ENCODE data around the gene NKAIN1. TPM values are rescaled to one million over a fixed set of nuclear protein-coding genes. Genes with fewer than 3 reads are reported as not detected.

Gene NKAIN1
- total RNA-seq, 3 donors from 2014 or later (not counting 1 experiment from before 2014, with no cell fraction given): not detected

DNA sequence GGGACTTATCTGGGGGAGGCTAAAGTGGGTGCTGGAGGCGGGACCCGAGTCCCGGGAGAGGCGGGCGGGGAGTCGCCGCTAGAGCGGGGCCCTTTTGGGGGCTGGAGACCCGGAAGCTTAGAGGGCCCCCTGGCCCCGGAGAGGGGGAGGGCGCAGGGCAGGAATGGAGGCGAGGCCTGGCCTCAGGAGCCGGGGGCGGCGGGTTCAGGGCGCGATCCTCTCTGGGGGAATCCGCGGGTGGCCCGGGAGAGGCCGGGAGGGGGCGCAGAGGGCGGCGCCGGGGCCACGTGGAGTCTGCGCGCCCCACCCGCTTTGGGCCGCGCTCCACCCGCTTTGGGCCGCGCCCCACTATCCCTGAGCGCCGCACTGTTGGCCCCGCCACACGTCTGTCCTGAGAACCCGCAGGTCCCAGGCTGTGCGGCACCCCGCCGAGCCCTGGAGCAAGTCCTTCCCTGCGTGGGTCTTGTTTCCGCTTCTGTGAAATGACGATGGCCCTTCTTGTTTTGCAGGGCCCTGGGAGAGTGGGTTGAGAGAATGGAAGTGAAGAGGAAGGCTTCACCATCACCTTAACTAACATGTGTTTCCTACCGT is 84.4 kb downstream of the NKAIN1 start:
- intact Hi-C loops (cut with micrococcal nuclease): no loop called here
- under 1% methylated on average over 45 of the region's 46 CpGs for WGBS (ENCODE audit: insufficient coverage)

DNA sequence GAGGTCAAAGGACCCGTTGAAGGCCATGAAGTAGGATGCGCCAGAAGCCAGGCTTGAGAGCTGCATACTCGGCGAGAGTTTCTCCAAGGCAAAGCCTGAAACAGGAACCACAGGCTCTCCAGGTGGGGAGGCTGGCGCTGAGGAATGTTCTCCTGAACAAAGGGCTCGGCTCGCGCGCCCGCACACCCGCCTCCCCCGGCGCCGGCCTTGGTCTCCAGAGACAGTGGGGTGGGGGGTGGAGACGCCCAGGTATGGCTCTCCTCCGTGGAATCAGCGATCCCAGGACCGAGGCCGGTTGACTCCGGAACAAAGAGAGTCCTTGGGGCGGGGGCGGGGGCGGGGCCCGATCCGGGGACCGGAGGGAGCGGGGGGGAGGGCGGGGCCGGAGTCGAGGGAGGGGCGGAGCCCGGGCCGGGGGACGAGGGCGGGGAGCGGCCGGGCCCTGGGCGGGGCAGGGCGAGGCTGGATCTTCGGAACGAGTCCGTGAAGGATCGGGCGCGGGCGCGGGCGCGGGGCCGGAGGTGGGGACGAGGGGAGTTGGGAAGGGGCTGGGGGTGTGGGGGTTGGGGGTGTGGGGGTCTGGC is 85.0 kb downstream of the NKAIN1 start:
- Histone ChIP-seq H3K4me1 (ENCODE audit: control insufficient read depth, insufficient read depth, low read length) (peaks cover 16% of the 10 kb centered on the region), H3K4me3 (ENCODE audit: low read length) (peak overlapping the region; percentile 55), H3K9me3 (ENCODE audit: control insufficient read depth, insufficient read depth, low read length) (no peaks in the 10 kb centered on the region), H3K27ac (ENCODE audit: low read length) (no peak overlapping the region), H3K27me3 (ENCODE audit: control insufficient read depth, insufficient read depth, low read length) (no peaks in the 10 kb centered on the region), H3K36me3 (ENCODE audit: control insufficient read depth, insufficient read depth, low read length) (no peaks in the 10 kb centered on the region)
- H3K36me3 Mint-ChIP-seq: no peaks in the 10 kb centered on the region
- intact Hi-C loops (cut with micrococcal nuclease): no loop called here
- H3K4me1 Mint-ChIP-seq: peaks cover 6 to 12% of the 10 kb centered on the region in 2 donors
- TF ChIP-seq, protein P1, sequence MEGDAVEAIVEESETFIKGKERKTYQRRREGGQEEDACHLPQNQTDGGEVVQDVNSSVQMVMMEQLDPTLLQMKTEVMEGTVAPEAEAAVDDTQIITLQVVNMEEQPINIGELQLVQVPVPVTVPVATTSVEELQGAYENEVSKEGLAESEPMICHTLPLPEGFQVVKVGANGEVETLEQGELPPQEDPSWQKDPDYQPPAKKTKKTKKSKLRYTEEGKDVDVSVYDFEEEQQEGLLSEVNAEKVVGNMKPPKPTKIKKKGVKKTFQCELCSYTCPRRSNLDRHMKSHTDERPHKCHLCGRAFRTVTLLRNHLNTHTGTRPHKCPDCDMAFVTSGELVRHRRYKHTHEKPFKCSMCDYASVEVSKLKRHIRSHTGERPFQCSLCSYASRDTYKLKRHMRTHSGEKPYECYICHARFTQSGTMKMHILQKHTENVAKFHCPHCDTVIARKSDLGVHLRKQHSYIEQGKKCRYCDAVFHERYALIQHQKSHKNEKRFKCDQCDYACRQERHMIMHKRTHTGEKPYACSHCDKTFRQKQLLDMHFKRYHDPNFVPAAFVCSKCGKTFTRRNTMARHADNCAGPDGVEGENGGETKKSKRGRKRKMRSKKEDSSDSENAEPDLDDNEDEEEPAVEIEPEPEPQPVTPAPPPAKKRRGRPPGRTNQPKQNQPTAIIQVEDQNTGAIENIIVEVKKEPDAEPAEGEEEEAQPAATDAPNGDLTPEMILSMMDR (IDR thresholded peaks at IDR 0.05): no peak
- ATAC-seq: peak; percentile 77 to 79 (median 78)
- peak; percentile 15 to 80 for DNase-seq
- WGBS (ENCODE audit: insufficient coverage): 3% methylated on average over 40 of the region's 51 CpGs
- no peaks in the 10 kb centered on the region for H3K9me3 Mint-ChIP-seq
- H3K27me3 Mint-ChIP-seq (ENCODE audit: low read depth in 2 of 2): no peaks in the 10 kb centered on the region
- H3K4me3 Mint-ChIP-seq: peak overlapping the region; percentile 92
- H3K27ac Mint-ChIP-seq: peak overlapping the region in 1 of 2 donors; percentile 69

More for the DNA sequence above, 84.4 kb downstream of the NKAIN1 start:
- H3K9me3 Mint-ChIP-seq: no peaks in the 10 kb centered on the region
- H3K36me3 Mint-ChIP-seq: no peaks in the 10 kb centered on the region
- peak; percentile 19 to 71 for DNase-seq
- no peaks in the 10 kb centered on the region for H3K36me3 ChIP-seq (ENCODE audit: control insufficient read depth, insufficient read depth, low read length)
- peaks cover 16% of the 10 kb centered on the region for H3K4me1 ChIP-seq (ENCODE audit: control insufficient read depth, insufficient read depth, low read length)
- peak overlapping the region; percentile 92 for H3K4me3 Mint-ChIP-seq
- peaks cover 6 to 12% of the 10 kb centered on the region in 2 donors for H3K4me1 Mint-ChIP-seq
- H3K27ac ChIP-seq (ENCODE audit: low read length): no peak overlapping the region
- no peaks in the 10 kb centered on the region for H3K27me3 ChIP-seq (ENCODE audit: control insufficient read depth, insufficient read depth, low read length)
- ATAC-seq: peak; percentile 62 to 75 (median 72)
- H3K4me3 ChIP-seq (ENCODE audit: low read length): peak overlapping the region; percentile 55
- H3K27ac Mint-ChIP-seq: peak overlapping the region in 1 of 2 donors; percentile 69
- no peaks in the 10 kb centered on the region for H3K9me3 ChIP-seq (ENCODE audit: control insufficient read depth, insufficient read depth, low read length)
- no peaks in the 10 kb centered on the region for H3K27me3 Mint-ChIP-seq (ENCODE audit: low read depth in 2 of 2)
- TF ChIP-seq, protein P1 (IDR thresholded peaks at IDR 0.05): no peak

DNA sequence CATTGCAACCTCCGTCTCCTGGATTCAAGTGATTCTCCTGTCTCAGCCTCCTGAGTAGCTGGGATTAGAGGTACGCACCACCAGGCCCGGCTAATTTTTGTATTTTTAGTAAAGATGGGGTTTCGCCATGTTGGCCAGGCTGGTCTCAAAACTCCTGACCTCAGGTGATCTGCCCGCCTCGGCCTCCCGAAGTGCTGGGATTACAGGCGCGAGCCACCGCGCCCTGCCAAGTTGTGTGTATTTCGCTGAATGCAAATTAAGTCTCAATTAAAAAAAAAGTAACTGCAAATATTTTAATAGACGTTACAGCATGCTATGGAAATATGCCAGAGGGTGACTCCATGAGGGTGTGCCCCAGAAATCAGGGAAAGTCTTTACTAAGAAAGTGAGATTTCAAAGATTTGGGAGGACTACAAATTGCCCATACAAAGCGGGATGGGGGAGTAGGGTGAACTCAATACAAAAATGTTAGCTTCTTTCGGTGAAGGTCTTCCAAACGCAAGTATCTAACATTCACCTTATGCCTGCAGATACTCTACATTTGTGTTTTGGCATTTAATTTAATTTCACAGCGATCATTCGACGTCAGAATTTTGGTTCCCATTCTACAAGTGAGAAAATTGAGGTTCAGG is 85.6 kb downstream of the NKAIN1 start:
- Mint-ChIP-seq H3K36me3 (no peaks in the 10 kb centered on the region), H3K27me3 (ENCODE audit: low read depth in 2 of 2) (no peaks in the 10 kb centered on the region), H3K4me3 (peak overlapping the region; percentile 88), H3K4me1 (peaks cover 6 to 12% of the 10 kb centered on the region in 2 donors), H3K27ac (peak overlapping the region in 1 of 2 donors; percentile 69), H3K9me3 (no peaks in the 10 kb centered on the region)
- H3K27me3 ChIP-seq (ENCODE audit: control insufficient read depth, insufficient read depth, low read length): no peaks in the 10 kb centered on the region
- 86% methylated on average over 19 of the region's 19 CpGs for WGBS (ENCODE audit: insufficient coverage)
- ATAC-seq (no peak), DNase-seq (no peak)
- H3K27ac ChIP-seq (ENCODE audit: low read length): no peak overlapping the region
- peak overlapping the region; percentile 37 for H3K4me3 ChIP-seq (ENCODE audit: low read length)
- no peaks in the 10 kb centered on the region for H3K9me3 ChIP-seq (ENCODE audit: control insufficient read depth, insufficient read depth, low read length)
- intact Hi-C loops (cut with micrococcal nuclease): no loop called here
- TF ChIP-seq, protein P1 (IDR thresholded peaks at IDR 0.05): no peak
- H3K36me3 ChIP-seq (ENCODE audit: control insufficient read depth, insufficient read depth, low read length): no peaks in the 10 kb centered on the region
- peaks cover 16% of the 10 kb centered on the region for H3K4me1 ChIP-seq (ENCODE audit: control insufficient read depth, insufficient read depth, low read length)
